ENCODE measurements around the gene FPR3. TPM values are rescaled to one million over a fixed set of nuclear protein-coding genes. Genes with fewer than 3 reads are reported as not detected.

FPR3 gene
- total and polyA plus RNA-seq, 12 donors: 1.1 to 33.8 (median 18.1) TPM

GRCh38 chr19:51822946-51823345, 28.0 kb downstream of the FPR3 start:
- peak overlapping the region in 1 of 5 donors; percentile 70 for H3K27ac ChIP-seq
- intact Hi-C loops (cut with DNase I): no loop called here
- 86 to 91% (median 89%) methylated on average over 3 of the region's 3 CpGs for WGBS, 4 donors
- no peaks in the 10 kb centered on the region for H3K9me3 ChIP-seq (replicated peaks in 1 of 3)
- no peak overlapping the region for H3K4me3 ChIP-seq
- TF ChIP-seq CTCF (IDR thresholded peaks at IDR 0.05) (no peak), POLR2A (IDR thresholded peaks at IDR 0.05) (no peak)
- H3K27me3 ChIP-seq: no peaks in the 10 kb centered on the region
- DNase-seq: no peak
- peaks cover 0 to 4% of the 10 kb centered on the region in 2 donors for H3K4me1 ChIP-seq (replicated peaks in 1 of 2)
- no peaks in the 10 kb centered on the region for H3K36me3 ChIP-seq (replicated peaks in 1 of 2)

GRCh38 chr19:51824281-51825005, 29.5 kb downstream of the FPR3 start:
- WGBS, 4 donors: 77 to 84% (median 83%) methylated on average over 13 of the region's 13 CpGs
- H3K27ac ChIP-seq: peak overlapping the region in 3 of 5 donors; percentile 16 to 70 (median 45)
- TF ChIP-seq POLR2A (IDR thresholded peaks at IDR 0.05) (no peak), CTCF (IDR thresholded peaks at IDR 0.05) (no peak)

GRCh38 chr19:51830274-51830673, 35.3 kb downstream of the FPR3 start:
- no peak overlapping the region for H3K4me3 ChIP-seq
- H3K27me3 ChIP-seq: no peaks in the 10 kb centered on the region
- no peak overlapping the region for H3K27ac ChIP-seq
- peak in 1 of 7 donors; percentile 27 for DNase-seq
- H3K9me3 ChIP-seq (replicated peaks in 1 of 3): no peaks in the 10 kb centered on the region
- TF ChIP-seq CTCF (IDR thresholded peaks at IDR 0.05) (peak in 4 of 6 experiments; percentile 24 to 59 (median 50)), POLR2A (IDR thresholded peaks at IDR 0.05) (no peak)
- WGBS, 4 donors: 46 to 94% (median 77%) methylated on average over 2 of the region's 2 CpGs
- H3K36me3 ChIP-seq (replicated peaks in 1 of 2): no peaks in the 10 kb centered on the region
- intact Hi-C loops (cut with DNase I): no loop called here
- H3K4me1 ChIP-seq (replicated peaks in 1 of 2): no peaks in the 10 kb centered on the region

More at GRCh38 chr19:51824281-51825005, 29.5 kb downstream of the FPR3 start:
- H3K4me1 ChIP-seq (replicated peaks in 1 of 2): peaks cover 0 to 4% of the 10 kb centered on the region in 2 donors
- intact Hi-C loops (cut with DNase I): no loop called here
- DNase-seq: peak in 1 of 7 donors; percentile 41
- no peaks in the 10 kb centered on the region for H3K9me3 ChIP-seq (replicated peaks in 1 of 3)
- no peaks in the 10 kb centered on the region for H3K27me3 ChIP-seq
- H3K36me3 ChIP-seq (replicated peaks in 1 of 2): no peaks in the 10 kb centered on the region
- H3K4me3 ChIP-seq: no peak overlapping the region

- intact Hi-C loops (cut with DNase I): no loop called here
These were observed 42.2 kb downstream of the FPR3 start for GRCh38 chr19:51837145-51837544.

More at GRCh38 chr19:51837145-51837544, 42.2 kb downstream of the FPR3 start:
- Histone ChIP-seq H3K4me1 (replicated peaks in 1 of 2) (no peaks in the 10 kb centered on the region), H3K9me3 (replicated peaks in 1 of 3) (no peaks in the 10 kb centered on the region), H3K36me3 (replicated peaks in 1 of 2) (no peaks in the 10 kb centered on the region), H3K27me3 (no peaks in the 10 kb centered on the region), H3K27ac (no peak overlapping the region), H3K4me3 (no peak overlapping the region)
- DNase-seq: no peak
- TF ChIP-seq POLR2A (IDR thresholded peaks at IDR 0.05): no peak
- no peak for TF ChIP-seq CTCF (IDR thresholded peaks at IDR 0.05)
- 89 to 97% (median 96%) methylated on average over 2 of the region's 2 CpGs for WGBS, 4 donors

Data from adrenal gland (tissue), 12 donors.